HepG2 (cell line): Measurements from ENCODE around the gene PTPN22. TPM values are rescaled to one million over a fixed set of nuclear protein-coding genes. Genes with fewer than 3 reads are reported as not detected.

Experiments
- CAMTA2 ChIP-seq: sonication (generic); formaldehyde crosslinking; IDR thresholded peaks from 2 replicates; pipeline ENCODE4 v1.4.0; 2020; ENCODE audit warnings: mild to moderate bottlenecking, missing genetic modification reagents, borderline replicate concordance
- CENPT ChIP-seq: sonication (generic); formaldehyde crosslinking; IDR thresholded peaks from 2 replicates; pipeline ENCODE4 v1.8.0; 2022; ENCODE audit warnings: low read depth, mild to moderate bottlenecking, moderate library complexity, missing genetic modification reagents
- CHD2 ChIP-seq: IDR thresholded peaks from 2 replicates; pipeline ENCODE4 v1.6.1; 2011; ENCODE audit warnings: low read depth, low read length, improper control_type of control experiment
- CSRNP1 ChIP-seq: sonication (generic); formaldehyde crosslinking; IDR thresholded peaks from 2 replicates; pipeline ENCODE4 v1.8.1; 2023; ENCODE audit warnings: mild to moderate bottlenecking, missing genetic modification reagents
- CTCF ChIP-seq: sonication (generic); formaldehyde crosslinking; IDR thresholded peaks from 2 replicates; pipeline ENCODE4 v1.5.0; 2020; ENCODE audit warnings: mild to moderate bottlenecking, missing genetic modification reagents, moderate library complexity
- GTF2F1 ChIP-seq: fragments of 150-350 bp; IDR thresholded peaks from 2 replicates; pipeline ENCODE4 v1.6.1; 2014; ENCODE audit warnings: low read length
- HIVEP1 ChIP-seq: sonication (generic); formaldehyde crosslinking; IDR thresholded peaks from 2 replicates; pipeline ENCODE4 v1.4.0; 2020; ENCODE audit warnings: mild to moderate bottlenecking, missing genetic modification reagents
- KLF6 ChIP-seq: IDR thresholded peaks from 2 replicates; pipeline ENCODE4 v1.8.0; 2016; ENCODE audit warnings: missing biosample characterization, missing genetic modification reagents
- MTA3 ChIP-seq: sonication (generic); formaldehyde crosslinking; IDR thresholded peaks from 2 replicates; pipeline ENCODE4 v1.4.0; 2020; ENCODE audit warnings: missing genetic modification reagents
- SKI ChIP-seq: fragments of 450-650 bp; IDR thresholded peaks from one replicate; pipeline ENCODE4 v1.6.1; 2018; ENCODE audit warnings: mild to moderate bottlenecking; ENCODE audit not compliant: partially characterized antibody
- TBX2 ChIP-seq: sonication (generic); formaldehyde crosslinking; IDR thresholded peaks from 2 replicates; pipeline ENCODE4 v1.5.0; 2020; ENCODE audit warnings: missing genetic modification reagents, mild to moderate bottlenecking, borderline replicate concordance
- ZFY ChIP-seq: sonication (generic); formaldehyde crosslinking; IDR thresholded peaks from 2 replicates; pipeline ENCODE4 v1.4.0; 2020; ENCODE audit warnings: missing genetic modification reagents
- ZNF33A ChIP-seq: sonication (generic); formaldehyde crosslinking; IDR thresholded peaks from 2 replicates; pipeline ENCODE4 v1.5.1; 2020; ENCODE audit warnings: missing genetic modification reagents, mild to moderate bottlenecking, moderate library complexity, borderline replicate concordance
- ZNF343 ChIP-seq: sonication (generic); formaldehyde crosslinking; IDR thresholded peaks from 2 replicates; pipeline ENCODE4 v1.4.0; 2020; ENCODE audit warnings: mild to moderate bottlenecking, missing genetic modification reagents
- ZNF564 ChIP-seq: sonication (generic); formaldehyde crosslinking; IDR thresholded peaks from 2 replicates; pipeline ENCODE4 v1.8.1; 2023; ENCODE audit warnings: mild to moderate bottlenecking, missing genetic modification reagents
- ZNF879 ChIP-seq: sonication (generic); formaldehyde crosslinking; IDR thresholded peaks from 2 replicates; pipeline ENCODE4 v1.8.1; 2023; ENCODE audit warnings: missing genetic modification reagents
- polyA plus RNA-seq, 8 experiments: library from polyadenylated mRNA; depleted of rRNA in 3 of 8; stranded (reverse) in 7 of 8; unstranded in 1 of 8; fragments of >200 nt; fragmentation: Illumina TruSeq in 4 of 8; extraction: Trizol in 4 of 8; gene quantifications; 2 replicates each; pipeline versions ENCODE4 v1.2.1 to v1.2.3, GENCODE V29; 2011 to 2016; ENCODE audit warnings: low read depth in 4 of 8, missing spikeins in 1 of 8, mixed read lengths in 1 of 8; ENCODE audit not compliant: insufficient read depth in 1 of 8
- total RNA-seq, 5 experiments: library from RNA; depleted of rRNA; stranded (reverse); fragments of >200 nt; fragmentation: Illumina TruSeq; extraction: Trizol; gene quantifications; 2 replicates each; pipeline ENCODE4 v1.2.3, GENCODE V29; 2016; ENCODE audit warnings: low read depth in 1 of 5
- TF ChIP-seq, protein P1 (sequence below): IDR thresholded peaks from 2 replicates; pipeline ENCODE4 v1.6.1; 2016; ENCODE audit warnings: missing compliant biosample characterization, missing genetic modification reagents, borderline replicate concordance
- TF ChIP-seq, protein P2 (sequence below), 2 experiments: sonication (generic) in 1 of 2; formaldehyde crosslinking in 1 of 2; IDR thresholded peaks; 2 replicates each; pipeline versions ENCODE4 v1.4.0 to v1.6.1; 2018 to 2020; ENCODE audit warnings: missing genetic modification reagents in 2 of 2, borderline replicate concordance in 1 of 2, low read depth in 1 of 2, mild to moderate bottlenecking in 1 of 2, missing biosample characterization in 1 of 2
- TF ChIP-seq, protein P3 (sequence below): sonication (generic); formaldehyde crosslinking; IDR thresholded peaks from 2 replicates; pipeline ENCODE4 v1.4.0; 2020; ENCODE audit warnings: missing genetic modification reagents

PTPN22 gene
- total and polyA plus RNA-seq, 2 of the 13 experiments (the other 11 are each of a cell fraction or from before 2014, with no cell fraction given): not detected

DNA sequence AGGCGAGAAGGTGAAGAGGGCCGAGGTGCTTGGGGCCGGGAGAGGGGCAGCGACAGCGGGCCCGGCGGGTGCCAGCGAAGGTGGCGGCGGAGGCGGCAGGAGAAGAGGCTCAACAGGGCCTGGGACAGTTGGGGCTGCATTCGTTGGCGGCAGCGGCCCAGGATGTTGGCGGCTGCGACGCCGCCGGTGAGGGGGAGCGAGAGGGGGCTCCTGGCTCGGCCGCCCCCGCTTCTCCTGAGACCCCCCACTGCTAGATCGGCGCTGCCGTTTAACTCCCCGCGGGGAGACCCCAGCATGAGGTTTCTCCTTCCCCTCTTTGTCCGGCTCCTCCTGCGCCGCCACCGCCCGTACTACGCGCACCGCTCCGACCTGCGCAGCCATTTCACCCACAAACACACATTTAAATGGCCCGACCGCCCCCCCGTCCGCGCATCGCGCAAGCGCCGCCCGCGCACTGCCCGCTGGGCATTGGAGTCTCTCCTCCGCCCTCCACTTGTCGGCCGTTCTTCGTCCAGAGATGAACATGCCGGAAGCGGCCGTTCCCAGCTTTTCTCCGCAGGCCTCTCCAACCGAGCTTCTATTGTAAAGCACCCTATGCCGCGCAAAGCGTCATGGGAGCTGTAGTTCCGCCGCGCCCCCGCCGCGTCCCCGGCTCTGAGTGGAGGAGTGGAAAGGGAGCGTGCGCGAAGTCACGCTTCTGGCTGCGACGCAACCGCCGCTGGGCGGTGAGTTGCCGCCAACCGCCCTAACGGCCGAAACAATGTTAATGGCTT is 59.4 kb downstream of the PTPN22 start, which contains the start of gene RSBN1 (continued):
- TF ChIP-seq CENPT: no peak
- no peak for TF ChIP-seq CAMTA2 (CRISPR knock-in tag)
- peak; percentile 25; the same call in 1 of the 2 replicates for TF ChIP-seq CHD2
- no peak for TF ChIP-seq MTA3 (CRISPR knock-in tag)
- TF ChIP-seq, protein P1, sequence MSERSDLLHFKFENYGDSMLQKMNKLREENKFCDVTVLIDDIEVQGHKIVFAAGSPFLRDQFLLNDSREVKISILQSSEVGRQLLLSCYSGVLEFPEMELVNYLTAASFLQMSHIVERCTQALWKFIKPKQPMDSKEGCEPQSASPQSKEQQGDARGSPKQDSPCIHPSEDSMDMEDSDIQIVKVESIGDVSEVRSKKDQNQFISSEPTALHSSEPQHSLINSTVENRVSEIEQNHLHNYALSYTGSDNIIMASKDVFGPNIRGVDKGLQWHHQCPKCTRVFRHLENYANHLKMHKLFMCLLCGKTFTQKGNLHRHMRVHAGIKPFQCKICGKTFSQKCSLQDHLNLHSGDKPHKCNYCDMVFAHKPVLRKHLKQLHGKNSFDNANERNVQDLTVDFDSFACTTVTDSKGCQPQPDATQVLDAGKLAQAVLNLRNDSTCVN (CRISPR knock-in tag): no peak
- TF ChIP-seq GTF2F1: peak; percentile 51; the same call in 1 of the 2 replicates
- TF ChIP-seq, protein P2, sequence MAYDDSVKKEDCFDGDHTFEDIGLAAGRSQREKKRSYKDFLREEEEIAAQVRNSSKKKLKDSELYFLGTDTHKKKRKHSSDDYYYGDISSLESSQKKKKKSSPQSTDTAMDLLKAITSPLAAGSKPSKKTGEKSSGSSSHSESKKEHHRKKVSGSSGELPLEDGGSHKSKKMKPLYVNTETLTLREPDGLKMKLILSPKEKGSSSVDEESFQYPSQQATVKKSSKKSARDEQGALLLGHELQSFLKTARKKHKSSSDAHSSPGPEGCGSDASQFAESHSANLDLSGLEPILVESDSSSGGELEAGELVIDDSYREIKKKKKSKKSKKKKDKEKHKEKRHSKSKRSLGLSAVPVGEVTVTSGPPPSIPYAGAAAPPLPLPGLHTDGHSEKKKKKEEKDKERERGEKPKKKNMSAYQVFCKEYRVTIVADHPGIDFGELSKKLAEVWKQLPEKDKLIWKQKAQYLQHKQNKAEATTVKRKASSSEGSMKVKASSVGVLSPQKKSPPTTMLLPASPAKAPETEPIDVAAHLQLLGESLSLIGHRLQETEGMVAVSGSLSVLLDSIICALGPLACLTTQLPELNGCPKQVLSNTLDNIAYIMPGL (CRISPR knock-in tag; IDR thresholded peaks at IDR 0.05; ENCODE audit: borderline replicate concordance in 1 of 2, low read depth in 1 of 2): peak; percentile 7 to 20; a peak in 3 of 4 replicates
- TF ChIP-seq ZNF879 (CRISPR knock-in tag): no peak
- TF ChIP-seq ZFY (CRISPR knock-in tag): peak; percentile 90
- peak; percentile 86; the same call in 1 of the 2 replicates for TF ChIP-seq ZNF564
- TF ChIP-seq ZNF33A (CRISPR knock-in tag): 0 out of 2 replicates have a peak, but pooled peaks have one; percentile 26
- no peak; the same call in 1 of the 2 replicates for TF ChIP-seq CTCF (CRISPR knock-in tag)
- TF ChIP-seq ZNF343 (CRISPR knock-in tag): no peak
- TF ChIP-seq, protein P3, sequence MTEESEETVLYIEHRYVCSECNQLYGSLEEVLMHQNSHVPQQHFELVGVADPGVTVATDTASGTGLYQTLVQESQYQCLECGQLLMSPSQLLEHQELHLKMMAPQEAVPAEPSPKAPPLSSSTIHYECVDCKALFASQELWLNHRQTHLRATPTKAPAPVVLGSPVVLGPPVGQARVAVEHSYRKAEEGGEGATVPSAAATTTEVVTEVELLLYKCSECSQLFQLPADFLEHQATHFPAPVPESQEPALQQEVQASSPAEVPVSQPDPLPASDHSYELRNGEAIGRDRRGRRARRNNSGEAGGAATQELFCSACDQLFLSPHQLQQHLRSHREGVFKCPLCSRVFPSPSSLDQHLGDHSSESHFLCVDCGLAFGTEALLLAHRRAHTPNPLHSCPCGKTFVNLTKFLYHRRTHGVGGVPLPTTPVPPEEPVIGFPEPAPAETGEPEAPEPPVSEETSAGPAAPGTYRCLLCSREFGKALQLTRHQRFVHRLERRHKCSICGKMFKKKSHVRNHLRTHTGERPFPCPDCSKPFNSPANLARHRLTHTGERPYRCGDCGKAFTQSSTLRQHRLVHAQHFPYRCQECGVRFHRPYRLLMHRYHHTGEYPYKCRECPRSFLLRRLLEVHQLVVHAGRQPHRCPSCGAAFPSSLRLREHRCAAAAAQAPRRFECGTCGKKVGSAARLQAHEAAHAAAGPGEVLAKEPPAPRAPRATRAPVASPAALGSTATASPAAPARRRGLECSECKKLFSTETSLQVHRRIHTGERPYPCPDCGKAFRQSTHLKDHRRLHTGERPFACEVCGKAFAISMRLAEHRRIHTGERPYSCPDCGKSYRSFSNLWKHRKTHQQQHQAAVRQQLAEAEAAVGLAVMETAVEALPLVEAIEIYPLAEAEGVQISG: peak; percentile 92
- no peak for TF ChIP-seq CSRNP1 (CRISPR knock-in tag)
- TF ChIP-seq TBX2 (CRISPR knock-in tag): peak; percentile 81; the same call in 1 of the 2 replicates
- no peak for TF ChIP-seq KLF6 (CRISPR knock-in tag)
- peak; percentile 14 for TF ChIP-seq SKI
- TF ChIP-seq HIVEP1 (CRISPR knock-in tag): no peak
